B cell (primary cell): Measurements from ENCODE around the gene TRIM25. TPM values are rescaled to one million over a fixed set of nuclear protein-coding genes. Genes with fewer than 3 reads are reported as not detected.

Experiments used
- ATAC-seq: fragments of 200-7000 bp; cut with Tn5 transposase; one replicate; pipeline ENCODE4 v1.10.0; 2021; ENCODE audit warnings: low read depth, mild to moderate bottlenecking, moderate number of reproducible peaks, moderate library complexity
- CTCF ChIA-PET: fragments of 350-600 bp; sonication (Branson Sonifier 250); formaldehyde crosslinking; loops from one replicate; lab custom pipeline; 2021; ENCODE audit warnings: antibody characterized with exemption, inconsistent platforms; lab: Charles Lee
- POLR2A ChIA-PET: fragments of 350-600 bp; sonication (Branson Sonifier 250); formaldehyde crosslinking; loops from one replicate; lab custom pipeline; 2021; ENCODE audit warnings: antibody characterized with exemption; lab: Charles Lee
- DNase-seq: peaks from one replicate; pipeline ENCODE4 v3.0.0; 2013
- H2AFZ ChIP-seq: 2 replicates; pipeline ENCODE4 v1.6.1; 2012; ENCODE audit warnings: mild to moderate bottlenecking, low read depth, low read length; ENCODE audit not compliant: insufficient read depth, poor library complexity, severe bottlenecking
- H3K27ac ChIP-seq, 2 donors: 1 replicate in 1 of 2; 2 replicates in 1 of 2; pipeline ENCODE4 v1.5.1; 2012 to 2013; ENCODE audit warnings: low read length in 2 of 2, mild to moderate bottlenecking in 2 of 2, moderate library complexity in 1 of 2
- H3K27me3 ChIP-seq, 4 experiments: fragments of 200-600 bp in 1 of 4; sonication (generic) in 1 of 4; replicated peaks in 1 of 4; 1 replicate in 2 of 4; 2 replicates in 2 of 4; pipeline versions ENCODE4 v1.6.1 to v1.7.0; 2013 to 2016; ENCODE audit warnings: low read length in 3 of 4, mild to moderate bottlenecking in 2 of 4, mixed read lengths in 1 of 4, moderate library complexity in 1 of 4; ENCODE audit not compliant: insufficient read depth in 4 of 4, control insufficient read depth in 3 of 4; ENCODE audit errors: control extremely low read depth in 1 of 4
- H3K36me3 ChIP-seq, 2 experiments: replicated peaks in 1 of 2; 1 replicate in 1 of 2; 2 replicates in 1 of 2; pipeline versions ENCODE4 v1.6.1 to v1.7.1; 2013; ENCODE audit warnings: low read length in 1 of 2; ENCODE audit not compliant: insufficient read depth in 2 of 2, control insufficient read depth in 1 of 2; ENCODE audit errors: control extremely low read depth in 1 of 2, extremely low read depth in 1 of 2
- H3K4me1 ChIP-seq, 2 donors: fragments of 200-600 bp in 1 of 2; sonication (generic) in 1 of 2; 1 replicate in 1 of 2; 2 replicates in 1 of 2; pipeline versions ENCODE4 v1.5.1 to v1.6.1; 2013 to 2017; ENCODE audit warnings: low read length in 2 of 2; ENCODE audit not compliant: control insufficient read depth in 2 of 2, insufficient read depth in 2 of 2
- H3K4me2 ChIP-seq: replicated peaks from 2 replicates; pipeline ENCODE3; 2012; ENCODE audit warnings: mild to moderate bottlenecking, low read depth, low read length; ENCODE audit not compliant: poor library complexity, severe bottlenecking
- H3K4me3 ChIP-seq, 5 experiments: fragments of 200-600 bp in 1 of 5; sonication (generic) in 1 of 5; 1 replicate in 3 of 5; 2 replicates in 2 of 5; pipeline versions ENCODE4 v1.5.1 to v1.7.0; 2011 to 2016; ENCODE audit warnings: low read length in 4 of 5, mild to moderate bottlenecking in 4 of 5, low read depth in 2 of 5, control low read depth in 1 of 5, moderate library complexity in 1 of 5; ENCODE audit not compliant: insufficient read depth in 1 of 5; ENCODE audit errors: control extremely low read depth in 1 of 5, extremely low read depth in 1 of 5
- H3K79me2 ChIP-seq: fragments of 200-600 bp; sonication (generic); one replicate; pipeline ENCODE4 v1.6.0; 2016; ENCODE audit warnings: low read length; ENCODE audit not compliant: control insufficient read depth, insufficient read depth
- H3K9ac ChIP-seq: fragments of 200-600 bp; sonication (generic); 2 replicates; pipeline ENCODE4 v1.6.1; 2017; ENCODE audit warnings: mild to moderate bottlenecking, low read length, moderate library complexity
- H3K9me3 ChIP-seq, 3 donors: one replicate each; pipeline versions ENCODE4 v1.6.1 to v1.7.1; 2013; ENCODE audit warnings: low read length in 2 of 3; ENCODE audit not compliant: control insufficient read depth in 2 of 3, insufficient read depth in 1 of 3; ENCODE audit errors: control extremely low read depth in 1 of 3
- H4K20me1 ChIP-seq: 2 replicates; pipeline ENCODE4 v1.6.0; 2012; ENCODE audit warnings: mild to moderate bottlenecking, low read length; ENCODE audit not compliant: insufficient read depth, control insufficient read depth, poor library complexity, severe bottlenecking
- H3K27ac Mint-ChIP-seq: one replicate; pipeline ENCODE4 v1.8.0; 2021; ENCODE audit warnings: mixed read lengths
- H3K27me3 Mint-ChIP-seq: one replicate; pipeline ENCODE4 v1.8.0; 2021; ENCODE audit warnings: mixed read lengths
- H3K4me1 Mint-ChIP-seq: one replicate; pipeline ENCODE4 v1.8.0; 2021; ENCODE audit warnings: mixed read lengths
- H3K4me3 Mint-ChIP-seq: one replicate; pipeline ENCODE4 v1.8.0; 2021; ENCODE audit warnings: mixed read lengths
- H3K9me3 Mint-ChIP-seq: one replicate; pipeline ENCODE4 v1.8.0; 2022; ENCODE audit warnings: mixed read lengths; ENCODE audit not compliant: insufficient read depth
- CTCF ChIP-seq: fragments of 200-600 bp; IDR thresholded peaks from one replicate; pipeline ENCODE4 v1.8.0; 2022; ENCODE audit warnings: antibody characterized with exemption, mild to moderate bottlenecking
- EZH2 ChIP-seq: IDR thresholded peaks from 2 replicates; pipeline ENCODE4 v1.6.1; 2012; ENCODE audit warnings: borderline replicate concordance, low read depth, mild to moderate bottlenecking, moderate library complexity, low read length; ENCODE audit not compliant: insufficient read depth, poor library complexity, severe bottlenecking
- WGBS: methylation state at CpG from one replicate; pipeline ENCODE4 v1.1.5; 2013; ENCODE audit warnings: missing lambda C conversion rate; ENCODE audit not compliant: insufficient coverage; 5-methylcytosine and 5-hydroxymethylcytosine counted together
- intact Hi-C: fragments of 100-400 bp; cut with micrococcal nuclease; formaldehyde crosslinking; loops from one replicate; pipeline ENCODE4 v1.10.0; 2022
- polyA plus RNA-seq: library from polyadenylated mRNA; depleted of rRNA; stranded (reverse); fragments of >200 nt; gene quantifications from 2 replicates; pipeline ENCODE4 v1.2.3, GENCODE V29; 2012
- total RNA-seq, 2 donors: library from RNA; stranded (reverse); fragments of 120-200 nt in 1 of 2; gene quantifications; 1 replicate in 1 of 2; 2 replicates in 1 of 2; pipeline versions ENCODE4 v1.2.3 to v1.2.4, GENCODE V29; 2013 to 2022

Gene TRIM25
- total and polyA plus RNA-seq, 2 donors (not counting 1 experiment from before 2014, with no cell fraction given), result 38.5 to 92.4 TPM

- H3K27me3 Mint-ChIP-seq, result no peaks in the 10 kb centered on the region
- H3K79me2 ChIP-seq, result peaks cover 21% of the 10 kb centered on the region
- ChIA-PET POLR2A (no interaction called here), CTCF (interaction anchor here (0.8 to 7.5 kb wide), 5 partner anchors 14 to 50 kb away, joined by 3 to 34 read pairs (median 4); partner anchors contain the start of gene TRIM25)
- no peak overlapping the region for H3K4me2 ChIP-seq
- peak; percentile 57 for DNase-seq
- ATAC-seq, result peak; percentile 49
- peaks cover 5% of the 10 kb centered on the region for H3K9me3 Mint-ChIP-seq
- no peak overlapping the region for H3K9ac ChIP-seq
- no peak overlapping the region for H3K27ac Mint-ChIP-seq
- H3K4me3 Mint-ChIP-seq, result no peak overlapping the region
- H3K27ac ChIP-seq, result no peak overlapping the region
- peaks cover 4 to 6% of the 10 kb centered on the region in 2 donors for H3K4me1 ChIP-seq
- TF ChIP-seq CTCF, result peak; percentile 64
- no peak for TF ChIP-seq EZH2
- intact Hi-C loops, result loop anchor here (1.0 kb wide), 1 partner anchor 49 kb away; no protein-coding TSS in a partner anchor
- peaks cover 0 to 15% (median 14%) of the 10 kb centered on the region in 3 donors for H3K9me3 ChIP-seq
- no peak overlapping the region for H2AFZ ChIP-seq
- H3K36me3 ChIP-seq, result peaks cover 9 to 99% of the 10 kb centered on the region in 2 experiments
- H3K4me3 ChIP-seq, result no peak overlapping the region
- H3K27me3 ChIP-seq, result no peaks in the 10 kb centered on the region
- peaks cover 6% of the 10 kb centered on the region for H3K4me1 Mint-ChIP-seq
- peaks cover 19% of the 10 kb centered on the region for H4K20me1 ChIP-seq
- 90% methylated on average over 14 of the region's 16 CpGs for WGBS
Measured at GRCh38 chr17:56891751-56892150, 22.1 kb downstream of the TRIM25 start.

- Histone ChIP-seq H3K9ac (no peak overlapping the region), H2AFZ (no peak overlapping the region), H3K27me3 (no peaks in the 10 kb centered on the region), H3K36me3 (peaks cover 9 to 96% of the 10 kb centered on the region in 2 experiments), H4K20me1 (peaks cover 14% of the 10 kb centered on the region), H3K4me2 (no peak overlapping the region), H3K79me2 (peaks cover 14% of the 10 kb centered on the region), H3K4me1 (no peaks in the 10 kb centered on the region), H3K4me3 (no peak overlapping the region), H3K27ac (no peak overlapping the region), H3K9me3 (peaks cover 0 to 15% (median 14%) of the 10 kb centered on the region in 3 donors)
- ChIA-PET CTCF (interaction anchor here (0.7 to 7.5 kb wide), 6 partner anchors 14 to 62 kb away, joined by 3 to 34 read pairs (median 4); no protein-coding TSS in a partner anchor), POLR2A (interaction anchor here (0.6 kb wide), 1 partner anchor 55 kb away, joined by 3 read pairs; no protein-coding TSS in a partner anchor)
- Mint-ChIP-seq H3K27me3 (no peaks in the 10 kb centered on the region), H3K4me3 (no peak overlapping the region), H3K27ac (no peak overlapping the region), H3K4me1 (peaks cover 3% of the 10 kb centered on the region), H3K9me3 (peaks cover 5% of the 10 kb centered on the region)
- WGBS, result 96% methylated on average over 4 of the region's 7 CpGs
- DNase-seq (no peak), ATAC-seq (no peak)
- no peak for TF ChIP-seq EZH2
- no peak for TF ChIP-seq CTCF
- intact Hi-C loops, result loop anchor here (1.0 kb wide), 1 partner anchor 49 kb away; no protein-coding TSS in a partner anchor
Measured at GRCh38 chr17:56890906-56891674, 22.8 kb downstream of the TRIM25 start.
